Measurements from ENCODE around the gene RAB10.

RAB10 gene

GRCh38 chr2:26184121-26184520 is 150.2 kb downstream of the RAB10 start:
- DNase-seq, result no peak

GRCh38 chr2:26184555-26185303 is 150.8 kb downstream of the RAB10 start:
- peak; percentile 83 to 84 for DNase-seq

- DNase-seq, result no peak
These were observed 151.5 kb downstream of the RAB10 start for GRCh38 chr2:26185304-26185928.

- no peak for DNase-seq
These were observed 152.3 kb downstream of the RAB10 start for GRCh38 chr2:26185954-26186770.

Measured in activated CD4-positive, alpha-beta T cell treated with anti-CD3 and anti-CD28 coated beads for 4 hours (primary cell).